NCI-H524 (cell line): ENCODE data around the gene MIP.
"Not testable (repeated sequence)": the region's sequence is repeated elsewhere in the genome, so short reads cannot be mapped to it uniquely, and the experiment has no call there.

Experiments
- DNase-seq, 2 experiments: peaks; one replicate each; lab custom pipeline; 2025; lab: John Stamatoyannopoulos, UW

The MIP gene

DNA sequence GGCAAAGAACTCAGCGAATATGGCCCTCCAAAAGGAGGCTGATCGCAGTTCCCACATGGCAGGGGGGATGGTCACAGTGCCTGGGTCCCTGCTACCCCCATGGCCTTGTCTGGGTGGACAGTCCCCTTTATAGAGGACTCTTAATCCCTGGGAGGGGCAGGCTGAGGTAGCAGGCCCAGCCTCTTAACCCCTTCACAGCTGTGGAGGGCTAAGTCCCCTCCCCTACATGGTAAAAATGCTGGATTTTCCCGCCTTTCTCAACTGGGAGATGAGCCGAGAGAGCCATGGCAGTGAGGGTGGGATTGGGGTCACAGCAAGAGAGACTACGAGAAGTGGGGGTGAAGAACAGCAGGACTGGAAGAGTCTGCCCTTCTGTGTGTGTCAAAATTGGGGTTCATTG, at the start of gene MIP:
Gene MIP (minus strand): TSS at position 101 of the 400 bp plus-strand sequence. CDS start 44 bp downstream, at position 57.
- DNase-seq = no peak

- not testable (repeated sequence) for DNase-seq
Measured at GRCh38 chr12:56499879-56500278, 45.4 kb upstream of the MIP start.

DNA sequence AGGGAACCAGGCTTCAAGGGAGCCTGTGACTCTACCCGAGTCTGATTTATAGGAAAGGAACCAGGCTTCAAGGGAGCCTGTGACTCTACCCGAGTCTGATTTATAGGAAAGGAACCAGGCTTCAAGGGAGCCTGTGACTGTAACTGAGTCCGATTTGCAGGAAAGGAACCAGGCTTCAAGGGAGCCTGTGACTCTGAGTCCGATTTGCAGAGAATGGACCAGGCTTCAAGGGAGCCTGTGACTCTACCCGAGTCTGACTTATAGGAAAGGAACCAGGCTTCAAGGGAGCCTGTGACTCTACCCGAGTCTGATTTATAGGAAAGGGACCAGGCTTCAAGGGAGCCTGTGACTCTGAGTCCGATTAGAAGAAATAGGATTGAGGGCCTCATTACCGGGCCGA, 45.0 kb upstream of the MIP start:
- DNase-seq = not testable (repeated sequence)

DNA sequence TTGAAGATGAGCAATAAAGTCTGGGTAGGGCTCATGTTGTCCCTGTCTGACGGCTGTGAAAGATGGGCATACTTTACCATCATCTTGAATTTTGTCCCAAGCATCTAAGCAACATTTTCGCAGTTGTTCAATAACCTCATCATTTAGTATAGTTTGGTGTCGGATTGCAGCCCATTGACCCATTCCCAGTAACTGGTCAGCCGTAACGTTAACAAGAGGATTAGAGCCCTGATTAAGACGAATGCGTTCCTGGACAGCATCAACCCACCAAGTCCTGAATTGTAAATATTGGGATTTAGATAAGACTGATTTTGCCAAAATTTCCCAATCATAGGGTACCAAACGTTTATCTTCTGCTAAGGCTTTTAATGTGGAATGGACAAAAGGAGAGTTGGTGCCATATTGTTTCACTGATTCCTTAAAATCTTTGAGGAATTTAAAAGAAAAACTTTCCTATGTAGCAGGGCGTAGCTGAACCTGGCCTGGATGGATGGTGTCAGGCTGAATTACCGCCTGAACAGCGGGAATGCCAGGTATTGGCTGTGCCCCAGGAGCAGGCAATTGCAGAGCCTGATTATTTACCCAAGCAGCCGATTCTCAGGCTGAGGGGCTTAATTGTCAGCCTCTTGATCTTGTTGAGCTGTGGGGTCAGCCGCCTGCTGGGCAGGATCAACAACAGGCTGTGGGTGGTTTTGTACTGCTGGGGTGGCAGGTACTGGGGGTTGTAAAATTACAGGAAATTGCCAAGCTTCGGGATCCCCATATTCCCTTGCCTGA, 43.9 kb upstream of the MIP start:
- not testable (repeated sequence) for DNase-seq

DNA sequence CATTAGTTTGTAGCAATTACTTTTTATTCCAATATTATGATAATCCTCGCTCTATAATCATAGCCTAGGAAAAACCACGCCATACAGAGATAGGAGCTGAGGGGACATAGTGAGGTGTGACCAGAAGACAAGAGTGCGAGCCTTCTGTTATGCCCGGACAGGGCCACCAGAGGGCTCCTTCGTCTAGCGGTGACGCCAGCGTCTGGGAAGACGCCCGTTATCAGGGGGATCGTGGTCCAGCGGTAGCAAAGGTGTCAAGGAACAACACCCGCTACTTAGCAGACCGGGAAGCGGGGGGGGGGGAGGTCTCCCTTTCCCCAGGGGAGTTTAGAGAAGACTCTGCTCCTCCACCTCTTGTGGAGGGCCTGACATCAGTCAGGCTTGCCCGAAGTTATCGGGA, 42.2 kb upstream of the MIP start:
- DNase-seq = peak in 1 of 2 experiments; percentile 32

GRCh38 chr12:56494481-56494880, 40.0 kb upstream of the MIP start:
- DNase-seq = not testable (repeated sequence)

DNA sequence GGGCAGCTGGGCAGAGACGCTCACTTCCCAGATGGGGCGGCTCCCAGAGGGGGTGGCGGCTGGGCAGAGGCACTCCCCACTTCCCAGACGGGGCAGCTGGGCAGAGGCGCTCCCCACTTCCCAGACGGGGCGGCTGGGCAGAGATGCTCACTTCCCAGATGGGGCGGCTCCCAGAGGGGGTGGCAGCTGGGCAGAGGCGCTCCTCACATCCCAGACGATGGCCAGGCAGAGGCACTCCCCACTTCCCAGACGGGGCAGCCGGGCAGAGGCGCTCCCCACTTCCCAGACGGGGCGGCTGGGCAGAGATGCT, 39.6 kb upstream of the MIP start:
- DNase-seq = not testable (repeated sequence)

DNA sequence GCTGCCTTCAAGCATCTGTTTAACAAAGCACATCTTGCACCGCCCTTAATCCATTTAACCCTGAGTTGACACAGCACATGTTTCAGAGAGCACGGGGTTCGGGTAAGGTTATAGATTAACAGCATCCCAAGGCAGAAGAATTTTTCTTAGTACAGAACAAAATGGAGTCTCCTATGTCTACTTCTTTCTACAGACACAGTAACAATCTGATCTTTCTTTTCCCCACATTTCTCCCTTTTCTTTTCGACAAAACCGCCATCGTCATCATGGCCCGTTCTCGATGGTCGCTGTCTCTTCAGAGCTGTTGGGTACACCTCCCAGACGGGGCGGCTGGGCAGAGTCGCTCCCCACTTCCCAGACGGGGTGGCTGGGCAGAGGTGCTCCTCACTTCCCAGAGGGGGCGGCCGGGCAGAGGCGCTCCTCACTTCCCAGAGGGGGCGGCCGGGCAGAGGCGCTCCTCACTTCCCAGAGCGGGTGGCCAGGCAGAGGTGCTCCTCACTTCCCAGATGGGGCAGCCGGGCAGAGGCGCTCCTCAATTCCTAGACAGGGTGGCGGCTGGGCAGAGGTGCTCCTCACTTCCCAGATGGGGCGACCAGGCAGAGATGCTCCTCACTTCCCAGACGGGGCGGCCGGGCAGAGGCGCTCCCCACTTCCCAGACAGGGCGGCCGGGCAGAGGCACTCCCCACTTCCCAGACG, 39.1 kb upstream of the MIP start:
- peak in 1 of 2 experiments; percentile 28 for DNase-seq

DNA sequence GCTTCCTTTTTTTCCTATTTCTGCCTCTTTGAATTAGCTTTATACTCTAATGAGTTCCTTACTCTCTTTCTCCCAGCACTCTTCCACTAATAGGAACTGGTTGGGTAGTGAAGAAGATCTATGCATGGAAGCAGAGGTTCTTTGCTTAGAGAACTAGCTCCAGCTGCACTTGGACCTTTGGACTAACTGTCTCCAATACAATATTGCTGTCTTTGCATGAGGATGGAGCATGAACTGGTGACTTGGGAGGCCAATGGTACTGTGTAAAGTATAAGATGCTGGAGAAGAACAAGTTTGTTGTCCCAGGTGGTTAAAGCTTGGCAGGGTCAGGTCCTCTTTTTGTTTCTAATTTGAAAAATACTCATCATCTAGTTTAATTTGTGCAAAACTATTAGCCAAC, 35.9 kb upstream of the MIP start:
- peak in 1 of 2 experiments; percentile 29 for DNase-seq

- DNase-seq = peak; percentile 59 to 69
Measured at GRCh38 chr12:56488041-56488955, 33.8 kb upstream of the MIP start, which contains the start of gene GLS2. Gene GLS2 (minus strand): TSS chr12:56488161. CDS start chr12:56488118, 43 bp downstream.

- peak; percentile 42 to 74 for DNase-seq
Measured at GRCh38 chr12:56487448-56488040, 33.1 kb upstream of the MIP start.

DNA sequence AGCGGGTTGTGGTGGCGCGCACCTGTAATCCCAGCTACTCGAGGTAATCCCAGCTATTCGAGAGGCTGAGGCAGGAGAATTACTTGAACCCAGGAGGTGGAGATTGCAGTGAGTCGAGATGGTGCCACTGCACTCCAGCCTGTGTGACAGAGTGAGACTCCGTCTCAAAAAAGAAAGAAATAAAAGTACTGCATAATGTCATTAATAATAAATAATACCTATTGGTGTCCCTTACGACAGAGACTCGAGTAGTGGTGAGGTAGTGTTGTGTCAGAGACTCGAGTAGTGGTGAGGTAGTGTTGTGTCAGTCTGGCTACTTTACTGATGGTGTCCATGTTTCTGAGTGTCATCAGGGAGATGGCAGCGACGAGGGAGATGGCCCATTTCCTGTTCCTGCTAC, 32.2 kb upstream of the MIP start:
- no peak for DNase-seq

- DNase-seq = no peak
Measured at GRCh38 chr12:56484566-56484965, 30.1 kb upstream of the MIP start.

DNA sequence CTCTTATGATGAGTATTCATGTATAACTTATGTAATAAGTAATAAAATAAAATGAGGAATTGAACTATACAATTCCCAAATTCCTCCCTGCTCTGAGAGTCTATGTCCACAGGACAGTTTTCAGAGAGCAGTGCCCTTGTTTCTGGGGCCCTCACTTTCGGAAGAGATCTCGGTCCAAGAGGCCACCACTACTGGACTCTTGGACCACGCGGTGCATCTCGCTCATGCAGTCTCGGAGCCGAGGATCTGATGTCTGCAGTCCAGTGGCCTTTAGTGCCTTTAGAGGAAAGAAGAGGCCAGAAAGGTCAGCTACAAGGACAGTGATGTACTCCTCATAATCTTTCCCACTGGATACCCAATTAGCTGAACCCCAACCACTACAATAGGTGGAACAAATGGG, 25.2 kb upstream of the MIP start:
- DNase-seq = no peak

GRCh38 chr12:56477521-56478225, 23.2 kb upstream of the MIP start:
- DNase-seq = no peak

DNA sequence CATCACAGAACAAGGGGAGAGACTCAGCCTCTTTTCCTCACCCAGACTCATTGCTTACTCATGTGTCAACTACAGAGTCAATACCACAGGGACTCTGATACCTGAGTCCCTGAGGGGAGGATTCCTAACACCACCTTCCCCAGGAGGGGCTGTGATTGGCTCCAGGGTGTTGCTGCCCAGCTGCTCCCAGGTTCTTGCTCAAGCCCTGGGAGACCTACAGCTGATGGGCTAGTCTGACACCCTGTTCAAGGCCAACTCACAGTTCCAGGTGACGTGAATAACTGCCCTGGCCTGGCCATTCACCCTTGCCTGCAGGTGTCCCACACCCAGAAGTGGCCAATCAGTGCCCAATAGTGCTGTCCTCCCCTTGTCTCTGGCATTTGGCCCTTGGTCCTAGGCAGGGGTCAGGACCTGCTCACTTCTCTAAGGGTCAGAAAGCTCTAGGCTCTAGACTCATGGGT, 22.5 kb upstream of the MIP start:
- DNase-seq = no peak

- no peak for DNase-seq
Measured at GRCh38 chr12:56476143-56476542, 21.7 kb upstream of the MIP start.

- DNase-seq = no peak
Measured at GRCh38 chr12:56474389-56474788, 19.9 kb upstream of the MIP start.

DNA sequence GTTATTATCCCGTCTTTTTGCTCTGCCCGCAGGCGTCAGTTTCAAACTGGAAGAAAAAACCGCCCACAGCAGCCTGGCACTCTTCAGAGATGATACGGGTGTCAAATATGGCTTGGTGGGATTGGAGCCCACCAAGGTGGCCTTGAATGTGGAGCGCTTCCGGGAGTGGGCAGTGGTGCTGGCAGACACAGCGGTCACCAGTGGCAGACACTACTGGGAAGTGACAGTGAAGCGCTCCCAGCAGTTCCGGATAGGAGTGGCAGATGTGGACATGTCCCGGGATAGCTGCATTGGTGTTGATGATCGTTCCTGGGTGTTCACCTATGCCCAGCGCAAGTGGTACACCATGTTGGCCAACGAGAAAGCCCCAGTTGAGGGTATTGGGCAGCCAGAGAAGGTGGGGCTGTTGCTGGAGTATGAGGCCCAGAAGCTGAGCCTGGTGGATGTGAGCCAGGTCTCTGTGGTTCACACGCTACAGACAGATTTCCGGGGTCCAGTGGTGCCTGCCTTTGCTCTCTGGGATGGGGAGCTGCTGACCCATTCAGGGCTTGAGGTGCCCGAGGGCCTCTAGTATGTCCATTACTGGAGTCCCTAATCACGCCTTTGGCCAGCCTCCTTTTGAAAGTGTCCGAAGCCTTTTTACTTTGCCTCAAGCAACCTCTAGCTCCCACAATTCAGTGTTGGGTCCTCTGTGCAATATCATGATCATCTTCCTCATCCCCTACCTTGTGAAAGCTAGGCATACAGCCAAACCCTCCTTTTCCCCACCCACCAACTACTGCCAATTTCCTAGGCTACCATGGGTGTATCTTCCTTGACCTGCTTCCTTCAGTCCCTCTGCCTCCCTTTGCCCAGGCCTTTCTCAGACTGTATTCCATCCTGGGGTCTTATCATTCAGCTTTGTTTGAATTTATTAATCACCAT, 14.8 kb upstream of the MIP start:
- DNase-seq = no peak
